ENCODE measurements around the gene PLVAP.

PLVAP gene

GRCh38 chr19:17357078-17357666 lies 20.0 kb downstream of the PLVAP start:
- no peak for DNase-seq

GRCh38 chr19:17353386-17353785 lies 23.8 kb downstream of the PLVAP start:
- no peak for DNase-seq

GRCh38 chr19:17352608-17353280 lies 24.4 kb downstream of the PLVAP start:
- no peak for DNase-seq

DNA sequence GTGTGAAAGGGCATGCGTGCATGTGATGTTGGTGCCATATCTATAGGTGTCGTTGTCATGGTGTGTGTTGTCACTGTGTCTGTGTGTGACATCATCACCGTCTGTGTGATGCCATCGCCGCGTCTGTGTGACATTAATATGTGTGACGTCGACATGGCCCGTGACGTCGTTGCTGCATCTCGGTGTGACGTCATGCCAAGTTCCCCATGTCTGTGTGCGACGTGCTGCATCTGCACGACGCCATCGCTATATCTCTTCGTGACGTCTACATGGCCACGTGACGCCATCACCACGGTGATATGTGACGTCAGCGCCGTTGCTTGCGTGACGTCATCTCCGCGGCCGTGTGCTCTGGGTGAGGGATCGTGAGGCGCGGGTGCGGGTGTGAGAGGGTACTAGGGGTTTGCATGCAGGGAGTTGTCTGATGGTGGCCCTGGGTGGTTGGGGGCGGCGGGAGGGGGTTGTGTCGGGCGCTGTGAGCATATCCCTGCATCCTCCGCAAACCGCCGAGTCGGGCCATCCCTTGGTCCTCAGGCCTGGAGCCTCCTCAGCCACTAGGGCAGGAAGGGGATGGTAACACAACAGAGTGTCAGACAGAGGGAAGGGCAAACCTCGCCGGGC lies 25.2 kb downstream of the PLVAP start:
- no peak for DNase-seq

- peak in 1 of 2 experiments; percentile 39 for DNase-seq
These were observed 28.4 kb downstream of the PLVAP start for GRCh38 chr19:17348700-17349099.

DNA sequence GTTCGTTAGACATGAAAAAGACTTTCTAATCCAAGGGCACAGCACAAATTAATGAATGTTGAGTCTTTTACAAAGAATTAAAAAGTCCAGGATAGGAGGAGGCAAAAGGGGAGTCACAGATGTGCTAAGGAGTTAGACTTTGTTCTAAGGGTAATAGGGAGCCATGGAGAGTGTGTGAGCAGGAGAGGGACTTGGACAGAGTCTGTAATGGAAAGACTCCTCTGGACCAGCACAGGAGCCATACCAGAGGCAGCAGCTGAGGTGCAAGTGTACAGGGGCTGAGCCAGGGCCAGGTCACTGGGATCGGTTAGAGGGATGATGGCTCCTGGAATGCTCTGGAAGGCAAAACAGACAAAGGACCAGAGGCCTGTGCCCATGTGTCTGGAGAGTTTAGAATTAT lies 29.3 kb downstream of the PLVAP start:
- no peak for DNase-seq

- DNase-seq: no peak
These were observed 29.8 kb downstream of the PLVAP start for GRCh38 chr19:17347361-17347760.

GRCh38 chr19:17346109-17346671 lies 31.0 kb downstream of the PLVAP start:
- peak in 1 of 2 experiments; percentile 67 for DNase-seq

DNA sequence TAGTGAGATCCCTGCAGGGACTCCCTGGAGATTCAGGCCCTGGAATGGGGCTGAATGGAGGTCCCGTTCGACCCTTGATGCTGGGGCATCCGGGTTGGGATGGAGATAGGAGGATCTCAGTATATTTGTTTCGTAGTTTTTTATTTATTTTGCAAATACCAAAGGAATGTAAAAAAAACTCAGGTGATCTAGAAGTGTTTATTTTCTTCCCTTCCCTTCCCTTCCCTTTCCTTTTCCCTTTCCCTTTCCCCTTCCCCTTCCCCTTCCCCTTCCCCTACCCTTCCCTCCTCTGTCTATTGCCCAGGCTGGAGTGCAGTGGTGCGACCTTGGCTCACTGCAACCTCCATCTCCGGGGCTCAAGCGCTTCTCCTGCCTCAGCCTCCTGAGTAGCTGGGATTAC lies 35.3 kb downstream of the PLVAP start:
- DNase-seq: no peak

GRCh38 chr19:17341386-17341785 lies 35.8 kb downstream of the PLVAP start:
- DNase-seq: no peak

DNA sequence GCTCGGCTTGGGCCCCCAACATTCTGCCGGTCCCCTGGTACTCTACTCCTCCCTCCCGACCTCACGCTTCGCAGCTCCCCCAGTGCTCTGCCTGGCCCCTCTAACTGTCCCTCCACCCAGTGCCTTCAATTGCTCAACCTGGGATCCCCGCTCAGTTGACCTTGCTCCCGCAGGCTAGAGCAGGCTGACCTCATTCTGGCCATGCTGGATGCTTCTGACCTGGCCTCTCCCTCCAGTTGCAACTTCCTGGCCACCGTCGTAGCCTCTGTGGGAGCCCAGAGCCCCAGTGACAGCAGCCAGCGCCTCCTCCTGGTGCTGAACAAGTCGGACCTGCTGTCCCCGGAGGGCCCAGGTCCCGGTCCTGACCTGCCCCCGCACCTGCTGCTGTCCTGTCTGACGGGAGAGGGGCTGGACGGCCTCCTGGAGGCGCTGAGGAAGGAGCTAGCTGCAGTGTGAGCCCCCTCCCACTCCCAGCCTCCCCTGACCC lies 36.2 kb downstream of the PLVAP start:
- DNase-seq: no peak

- peak in 1 of 2 experiments; percentile 30 for DNase-seq
These were observed 36.8 kb downstream of the PLVAP start for GRCh38 chr19:17340302-17340870.

- DNase-seq: peak in 1 of 2 experiments; percentile 11
These were observed 37.9 kb downstream of the PLVAP start for GRCh38 chr19:17339088-17339741.

DNA sequence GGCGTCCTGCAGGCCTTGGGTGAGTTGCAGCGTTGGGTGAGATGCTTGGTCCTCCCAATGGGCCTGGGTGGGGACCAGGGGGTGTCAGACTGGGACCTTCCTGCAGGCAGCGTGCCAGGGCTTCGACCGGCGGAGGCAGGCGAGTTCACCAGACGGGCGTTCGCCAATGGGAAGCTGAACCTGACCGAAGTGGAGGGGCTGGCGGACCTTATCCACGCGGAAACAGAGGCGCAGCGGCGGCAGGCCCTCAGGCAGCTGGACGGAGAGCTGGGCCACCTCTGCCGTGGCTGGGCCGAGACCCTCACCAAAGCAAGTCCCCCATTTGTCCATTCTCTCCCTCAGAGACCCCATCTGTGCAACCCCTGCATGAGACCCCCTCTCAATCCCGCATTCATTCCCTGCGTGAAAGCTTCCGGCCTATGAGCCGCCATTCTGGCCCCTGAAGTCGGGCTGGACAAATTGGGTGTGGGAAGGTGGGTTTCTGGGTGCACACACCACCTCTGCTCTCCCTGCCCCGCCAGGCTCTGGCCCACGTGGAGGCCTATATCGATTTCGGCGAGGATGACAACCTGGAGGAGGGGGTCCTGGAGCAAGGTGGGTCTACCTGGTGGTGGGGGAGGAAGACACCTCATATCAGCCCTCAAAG lies 38.6 kb downstream of the PLVAP start:
- no peak for DNase-seq

GRCh38 chr19:17337675-17338432 lies 39.3 kb downstream of the PLVAP start:
- peak in 1 of 2 experiments; percentile 52 for DNase-seq

- peak; percentile 97 to 99 for DNase-seq
These were observed 40.1 kb downstream of the PLVAP start, which contains the start of gene GTPBP3 for GRCh38 chr19:17336872-17337674. Gene GTPBP3 (plus strand): TSS chr19:17337553. CDS start chr19:17337612, 59 bp downstream.

- DNase-seq: no peak
These were observed 41.6 kb downstream of the PLVAP start for GRCh38 chr19:17335575-17335974.

- DNase-seq: peak; percentile 94 to 96
These were observed 42.4 kb downstream of the PLVAP start, which contains the start of gene ANO8 for GRCh38 chr19:17334414-17335409. Gene ANO8 (minus strand): TSS chr19:17334855. CDS start chr19:17334670, 185 bp downstream.

Measured in SW 1271 (cell line).